H1 (cell line): ENCODE measurements around the gene MMAB. TPM values are rescaled to one million over a fixed set of nuclear protein-coding genes. Genes with fewer than 3 reads are reported as not detected.

Source experiments
- EP300 ChIP-seq, 2 experiments: IDR thresholded peaks; 1 replicate in 1 of 2; 2 replicates in 1 of 2; pipeline ENCODE4 v1.6.1; 2011 to 2012; ENCODE audit warnings: low read depth in 2 of 2, low read length in 2 of 2, mild to moderate bottlenecking in 2 of 2, borderline replicate concordance in 1 of 2, inconsistent platforms in 1 of 2, moderate library complexity in 1 of 2
- PHF8 ChIP-seq: fragments of 200-600 bp; sonication (generic); conservative IDR thresholded peaks from 2 replicates; pipeline ENCODE4 v1.7.1; 2012; ENCODE audit warnings: low read depth, mild to moderate bottlenecking, inconsistent platforms, low read length, moderate library complexity
- polyA plus RNA-seq, 7 experiments: library from polyadenylated mRNA; depleted of rRNA in 3 of 7; stranded (reverse) in 5 of 7; unstranded in 2 of 7; fragments of >200 nt in 5 of 7; fragments of 200-250 nt in 2 of 7; gene quantifications; 1 replicate in 5 of 7; 2 replicates in 1 of 7; 4 replicates in 1 of 7; pipeline versions ENCODE4 v1.2.1 to v1.2.3, GENCODE V29; 2011 to 2013; ENCODE audit warnings: missing spikeins in 2 of 7, mixed read lengths in 2 of 7
- total RNA-seq: library from RNA; stranded (reverse); fragmentation: NEBNext Ultra II Directional; extraction: Animal tissue kit (Norgen Biotek cat#: 25700); gene quantifications from 2 replicates; pipeline ENCODE4 v1.2.1, GENCODE V29; 2021

MMAB gene
- total and polyA plus RNA-seq, 2 of the 8 experiments (the other 6 are each of a cell fraction or from before 2014, with no cell fraction given): 12.9 to 18.5 TPM

DNA sequence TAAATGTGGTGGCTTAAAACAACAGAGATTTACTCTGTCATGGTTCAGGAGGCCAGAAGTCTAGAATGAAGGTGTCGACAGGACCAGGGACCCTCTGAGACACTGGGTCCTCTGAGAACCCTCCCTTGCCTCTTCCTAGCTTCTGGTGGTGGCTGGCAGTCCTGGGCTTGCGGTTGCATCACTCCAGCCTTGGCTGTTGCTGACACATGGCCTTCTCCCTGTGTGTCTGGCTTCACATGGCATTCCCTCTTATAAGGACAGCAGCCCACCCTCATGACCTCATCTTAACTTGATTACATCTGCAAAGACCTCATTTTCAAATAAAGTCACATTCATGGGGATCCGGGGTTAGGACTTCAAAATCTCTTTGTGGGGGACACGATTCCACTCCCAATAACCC is 37.2 kb upstream of the MMAB start (continued):
- TF ChIP-seq PHF8: no peak
- no peak for TF ChIP-seq EP300 (IDR thresholded peaks at IDR 0.05; ENCODE audit: borderline replicate concordance in 1 of 2, low read depth in 2 of 2, low read length in 2 of 2)
